ENCODE results near the gene RFXANK. TPM values are rescaled to one million over a fixed set of nuclear protein-coding genes. Genes with fewer than 3 reads are reported as not detected.
"Not testable (repeated sequence)": the region's sequence is repeated elsewhere in the genome, so short reads cannot be mapped to it uniquely, and the experiment has no call there.

Gene RFXANK
- total RNA-seq, 1 experiment from 2014 or later = 91.3 TPM

DNA sequence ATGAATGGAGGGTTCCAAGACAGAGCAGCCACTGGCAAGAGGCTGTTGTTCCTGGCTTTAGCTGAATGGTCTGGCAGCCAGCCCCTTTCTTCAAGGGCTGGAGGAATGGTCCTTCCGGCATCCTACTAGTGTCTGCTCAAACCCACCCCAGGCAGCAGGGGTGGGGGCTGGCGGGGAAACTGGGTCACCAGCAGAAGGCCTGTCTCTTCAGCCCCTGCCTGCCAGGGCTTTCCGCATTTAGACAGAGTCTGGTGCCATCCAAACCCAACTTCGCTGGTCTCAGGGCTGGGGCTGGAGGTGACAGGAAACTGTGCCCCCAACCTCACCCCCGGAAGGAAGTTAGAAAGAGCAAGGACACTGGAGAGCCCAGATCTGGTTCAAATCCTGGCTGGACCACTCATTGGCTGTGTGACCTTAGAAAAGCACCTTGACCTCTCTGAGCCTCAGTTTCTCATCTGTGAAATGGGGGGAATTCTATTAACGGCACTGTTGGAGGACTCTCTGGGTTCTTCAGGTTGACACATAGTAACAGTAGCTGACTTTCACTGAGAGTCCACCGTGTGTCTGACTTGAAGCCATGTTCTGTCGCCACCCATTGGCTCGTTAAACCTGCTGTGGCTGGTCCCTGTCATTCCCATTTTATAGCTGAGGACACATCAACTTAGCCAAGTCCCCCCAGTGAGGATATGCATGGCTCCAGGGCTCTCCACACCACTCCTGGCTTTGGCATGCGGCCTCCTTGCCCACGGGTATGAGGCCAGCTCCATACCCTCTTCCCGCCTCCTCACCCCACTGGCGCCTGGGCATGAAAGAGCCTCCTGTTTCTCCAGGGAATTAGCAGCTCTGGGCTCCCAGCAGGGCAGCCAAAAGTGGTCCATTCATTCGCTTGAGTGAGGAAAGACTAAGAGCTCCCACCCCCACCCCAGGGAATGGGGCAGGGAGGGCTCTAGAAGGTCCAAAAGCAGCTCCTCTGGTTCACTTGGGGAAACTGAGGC is 13.7 kb downstream of the RFXANK start:
- DNase-seq (ENCODE audit: low read depth) = no peak

- no peak for DNase-seq (ENCODE audit: low read depth)
Measured at GRCh38 chr19:19206938-19207337, 14.9 kb downstream of the RFXANK start.

DNA sequence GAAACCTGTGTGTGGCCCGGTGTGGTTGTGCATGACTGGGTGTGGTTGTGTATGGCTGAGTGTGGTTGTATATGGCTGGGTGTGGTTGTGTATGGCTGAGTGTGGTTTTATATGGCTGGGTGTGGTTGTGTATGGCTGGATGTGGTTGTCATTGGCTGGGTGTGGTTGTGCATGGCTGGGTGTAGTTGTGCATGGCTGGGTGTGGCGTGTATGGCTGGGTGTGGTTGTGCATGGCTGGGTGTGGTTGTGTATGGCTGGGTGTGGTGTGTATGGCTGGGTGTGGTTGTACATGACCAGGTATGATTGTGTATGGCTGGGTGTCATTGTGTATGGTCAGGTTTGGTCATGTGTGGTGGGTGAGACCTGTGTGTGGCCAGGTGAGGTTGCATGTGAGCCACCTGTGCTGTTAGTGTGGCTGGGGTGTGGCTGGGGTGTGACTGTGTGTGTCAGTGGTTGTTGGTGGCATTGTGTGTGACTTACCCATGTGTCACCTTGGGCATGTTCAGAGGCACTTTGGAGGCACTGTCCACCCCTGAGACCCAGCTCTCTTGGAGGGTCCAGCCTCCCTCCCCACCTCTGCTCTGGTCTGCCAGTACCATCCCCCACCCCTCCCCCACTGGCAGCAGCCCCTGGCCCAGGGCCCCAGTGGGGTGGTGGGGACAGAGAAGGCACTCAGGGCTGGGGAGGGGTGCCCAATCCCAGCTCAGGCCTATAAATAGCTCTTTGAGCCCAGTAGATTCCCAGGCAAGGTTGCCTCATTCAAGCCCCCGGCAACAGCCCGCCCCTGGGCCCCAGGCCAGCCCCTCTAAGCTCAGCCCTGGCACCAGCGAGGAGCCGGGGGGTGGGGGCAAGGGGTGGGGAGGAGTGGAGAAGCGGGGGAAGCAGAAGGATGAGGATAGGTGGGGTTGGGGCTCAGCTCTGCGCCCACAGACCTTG is 15.8 kb downstream of the RFXANK start:
- no peak for DNase-seq (ENCODE audit: low read depth)

DNA sequence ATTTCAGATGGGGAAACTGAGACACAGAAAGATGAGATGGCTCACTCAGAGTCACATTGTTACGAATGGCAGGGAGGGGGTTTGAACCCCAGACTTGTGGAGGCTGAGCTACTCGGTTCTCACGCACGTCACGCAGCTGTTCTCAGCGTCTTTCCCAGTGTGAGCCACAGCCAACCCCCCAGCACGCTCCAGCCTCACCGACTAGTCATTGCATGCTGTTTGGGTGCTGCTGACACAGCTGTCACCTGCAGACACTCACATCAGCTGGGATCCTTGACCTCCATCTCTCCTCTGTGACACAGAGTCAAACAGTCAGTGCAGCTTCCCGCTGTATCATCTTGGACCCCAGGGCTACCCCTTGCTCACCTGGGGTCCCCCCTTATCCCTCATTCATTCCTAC is 17.3 kb downstream of the RFXANK start:
- no peak for DNase-seq (ENCODE audit: low read depth)

DNA sequence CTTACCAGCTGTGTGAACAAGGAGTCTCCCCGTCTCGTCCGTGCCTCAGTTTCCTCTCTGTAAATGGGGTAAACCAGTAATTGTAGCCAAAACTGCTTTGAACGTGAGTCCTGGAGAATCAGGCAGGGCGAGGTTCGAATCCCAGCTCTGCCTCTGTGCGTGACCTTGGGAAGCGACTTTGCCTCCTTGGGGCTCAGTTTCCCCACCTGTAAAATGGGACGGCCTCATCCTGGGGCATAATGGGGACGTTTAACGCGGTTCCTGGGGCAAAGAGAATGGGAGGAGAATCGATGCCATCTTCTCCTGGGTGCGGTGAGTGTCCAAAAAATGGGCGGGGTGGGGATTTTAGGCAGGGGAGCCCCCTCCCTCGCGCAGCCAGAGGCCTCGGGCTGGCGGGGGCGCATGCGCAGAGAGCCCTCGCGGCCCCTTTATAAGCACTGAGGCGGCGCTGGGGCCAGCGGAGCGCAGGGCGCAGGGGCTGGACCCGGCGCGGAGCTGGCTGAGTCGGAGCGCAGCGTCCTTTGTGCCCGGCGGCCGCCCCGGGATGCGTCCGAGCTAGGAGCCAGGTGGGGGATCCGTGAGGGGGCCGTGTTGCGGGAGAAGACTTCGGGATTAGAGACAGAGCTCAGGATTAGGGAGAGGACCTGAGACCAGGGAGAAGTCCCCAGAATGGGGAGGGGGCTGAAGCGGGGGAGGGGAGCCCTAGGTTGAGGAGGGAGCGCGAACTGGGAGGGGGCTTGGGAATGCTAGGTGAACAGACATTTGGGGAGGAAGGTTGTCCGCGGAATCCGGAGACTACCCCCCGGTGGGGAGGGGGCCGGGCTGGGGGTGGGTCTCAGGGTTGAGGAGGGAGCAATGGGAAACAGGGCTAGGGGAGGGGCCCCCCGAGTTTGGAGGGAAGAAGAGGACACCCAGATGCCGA is 19.7 kb downstream of the RFXANK start, which contains the start of gene NCAN:
TSS of gene NCAN (plus strand) at position 460 of the 922 bp plus-strand sequence. CDS start 4,996 bp downstream, outside the sequence.
- no peak for DNase-seq (ENCODE audit: low read depth)

GRCh38 chr19:19212916-19213315 is 20.9 kb downstream of the RFXANK start:
- no peak for DNase-seq (ENCODE audit: low read depth)

- DNase-seq (ENCODE audit: low read depth) = no peak
Measured at GRCh38 chr19:19213426-19214158, 21.5 kb downstream of the RFXANK start.

GRCh38 chr19:19214159-19214490 is 22.1 kb downstream of the RFXANK start:
- no peak for DNase-seq (ENCODE audit: low read depth)

DNA sequence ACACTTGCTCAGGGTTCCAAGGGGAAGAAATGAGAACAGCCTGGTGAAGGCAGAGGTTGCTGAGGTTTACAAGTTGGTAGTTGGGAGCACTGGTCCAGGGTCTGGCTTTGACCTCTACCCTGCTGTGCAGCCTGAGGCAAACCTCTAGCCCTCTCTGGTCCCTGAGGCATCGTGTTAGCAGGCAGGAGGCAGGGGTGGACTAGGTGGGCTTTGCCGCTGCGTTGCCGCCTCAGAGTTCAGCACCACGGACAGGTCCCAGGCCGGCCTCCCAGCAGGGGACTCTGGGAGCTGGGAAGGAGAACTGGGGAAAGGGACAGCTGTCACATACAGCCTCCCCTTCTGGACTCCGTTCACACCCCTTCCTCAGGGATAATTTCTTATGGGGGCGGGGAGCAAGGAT is 22.8 kb downstream of the RFXANK start:
- DNase-seq (ENCODE audit: low read depth) = peak; percentile 47

- DNase-seq (ENCODE audit: low read depth) = no peak
Measured at GRCh38 chr19:19215792-19216191, 23.7 kb downstream of the RFXANK start.

DNA sequence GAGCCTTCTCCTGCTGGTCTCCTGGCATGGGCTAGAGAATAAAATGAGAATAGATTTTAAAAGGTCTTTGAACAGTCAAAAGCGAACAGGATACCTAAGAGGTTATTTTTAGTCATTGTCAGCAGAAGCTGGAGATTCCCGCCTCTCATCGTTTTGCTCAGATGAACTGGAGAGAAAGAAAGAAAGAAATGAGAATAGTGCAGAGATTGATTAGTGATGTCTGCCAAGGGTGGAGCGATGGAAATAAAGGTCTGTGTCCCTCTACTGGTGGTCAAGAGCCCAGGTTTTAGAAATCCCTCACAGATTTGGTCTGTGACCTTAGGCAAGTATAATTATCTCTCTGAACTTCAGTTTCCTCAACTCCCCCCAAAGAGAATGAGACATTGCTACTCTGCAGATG is 25.0 kb downstream of the RFXANK start:
- peak; percentile 65 for DNase-seq (ENCODE audit: low read depth)

- no peak for DNase-seq (ENCODE audit: low read depth)
Measured at GRCh38 chr19:19218911-19219310, 26.9 kb downstream of the RFXANK start.

GRCh38 chr19:19221000-19221399 is 28.9 kb downstream of the RFXANK start:
- DNase-seq (ENCODE audit: low read depth) = not testable (repeated sequence)

DNA sequence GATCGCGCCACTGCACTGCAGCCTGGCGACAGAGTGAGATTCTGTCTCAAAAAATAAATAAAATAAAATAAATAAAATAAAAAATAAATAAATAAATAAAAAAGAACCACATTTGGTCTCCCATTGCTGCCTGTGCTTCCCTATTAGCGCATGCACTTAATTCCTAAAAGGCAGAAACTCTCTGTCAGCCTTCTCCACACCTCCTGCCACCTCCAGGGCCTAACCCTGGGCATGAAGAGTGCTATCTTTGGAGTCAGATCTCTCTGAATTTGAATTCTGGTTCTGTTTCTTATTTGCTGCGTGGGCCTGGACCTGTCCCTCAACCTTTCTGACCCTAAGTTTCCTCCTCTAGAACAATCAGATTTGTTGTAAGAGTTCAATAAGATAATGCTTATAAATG is 31.0 kb downstream of the RFXANK start:
- no peak for DNase-seq (ENCODE audit: low read depth)

- DNase-seq (ENCODE audit: low read depth) = no peak
Measured at GRCh38 chr19:19223636-19224035, 31.6 kb downstream of the RFXANK start.

- no peak for DNase-seq (ENCODE audit: low read depth)
Measured at GRCh38 chr19:19224150-19224851, 32.2 kb downstream of the RFXANK start.

- peak; percentile 70 for DNase-seq (ENCODE audit: low read depth)
Measured at GRCh38 chr19:19224852-19225494, 32.9 kb downstream of the RFXANK start.

DNA sequence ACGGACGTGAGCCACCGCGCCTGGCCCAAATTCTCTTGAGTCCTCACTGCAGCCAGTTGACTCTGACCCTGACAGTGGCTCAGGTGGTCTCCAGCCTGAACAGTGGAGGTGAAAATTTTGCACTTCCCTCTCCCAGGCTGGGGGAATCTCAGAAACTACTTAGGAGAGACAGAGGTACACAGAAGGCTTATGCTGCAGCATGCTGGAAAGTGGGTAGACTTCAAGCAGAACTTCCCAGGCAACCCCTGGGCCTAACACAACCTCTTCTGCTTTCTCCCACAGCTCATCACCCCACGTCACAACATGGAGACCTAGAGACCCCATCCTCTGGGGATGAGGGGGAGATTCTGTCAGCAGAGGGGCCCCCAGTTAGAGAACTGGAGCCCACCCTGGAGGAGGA is 34.1 kb downstream of the RFXANK start:
- DNase-seq (ENCODE audit: low read depth) = no peak

- DNase-seq (ENCODE audit: low read depth) = no peak
Measured at GRCh38 chr19:19226663-19227062, 34.6 kb downstream of the RFXANK start.
